GM19239 (cell line): ENCODE data around the gene SYNC.
A peak's percentile ranks its signal among the peaks of the same experiment; 100 is the strongest.
"Not testable (repeated sequence)": the region's sequence is repeated elsewhere in the genome, so short reads cannot be mapped to it uniquely, and the experiment has no call there.

ENCODE experiments used
- DNase-seq: peaks from one replicate; pipeline ENCODE4 v3.0.0; 2011; ENCODE audit warnings: low spot score; ENCODE audit not compliant: insufficient read length
- FAIRE-seq: peaks from 2 replicates; lab custom pipeline; 2011; peaks lifted over from hg19 to GRCh38; lab: Jason Lieb, UNC

SYNC gene

DNA sequence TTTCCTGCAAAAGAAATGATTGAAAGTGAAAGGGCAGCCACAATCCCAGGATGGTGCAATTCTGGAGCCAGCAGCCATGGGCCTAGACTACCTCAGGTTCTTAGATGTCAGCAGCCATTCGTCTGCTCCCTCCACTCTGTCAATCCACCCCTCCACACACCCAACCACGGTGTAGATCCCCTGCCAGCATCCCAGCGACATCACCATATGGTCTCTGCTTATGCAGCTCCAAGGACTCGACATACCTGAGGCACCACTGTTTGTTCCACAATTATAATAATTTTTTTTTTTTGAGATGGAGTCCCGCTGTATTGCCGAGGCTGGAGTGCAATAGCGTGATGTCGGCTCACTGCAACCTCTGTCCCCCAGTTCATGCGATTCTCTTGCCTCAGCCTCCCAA lies 6.5 kb downstream of the SYNC start:
- no peak for DNase-seq
- no peak for FAIRE-seq

DNA sequence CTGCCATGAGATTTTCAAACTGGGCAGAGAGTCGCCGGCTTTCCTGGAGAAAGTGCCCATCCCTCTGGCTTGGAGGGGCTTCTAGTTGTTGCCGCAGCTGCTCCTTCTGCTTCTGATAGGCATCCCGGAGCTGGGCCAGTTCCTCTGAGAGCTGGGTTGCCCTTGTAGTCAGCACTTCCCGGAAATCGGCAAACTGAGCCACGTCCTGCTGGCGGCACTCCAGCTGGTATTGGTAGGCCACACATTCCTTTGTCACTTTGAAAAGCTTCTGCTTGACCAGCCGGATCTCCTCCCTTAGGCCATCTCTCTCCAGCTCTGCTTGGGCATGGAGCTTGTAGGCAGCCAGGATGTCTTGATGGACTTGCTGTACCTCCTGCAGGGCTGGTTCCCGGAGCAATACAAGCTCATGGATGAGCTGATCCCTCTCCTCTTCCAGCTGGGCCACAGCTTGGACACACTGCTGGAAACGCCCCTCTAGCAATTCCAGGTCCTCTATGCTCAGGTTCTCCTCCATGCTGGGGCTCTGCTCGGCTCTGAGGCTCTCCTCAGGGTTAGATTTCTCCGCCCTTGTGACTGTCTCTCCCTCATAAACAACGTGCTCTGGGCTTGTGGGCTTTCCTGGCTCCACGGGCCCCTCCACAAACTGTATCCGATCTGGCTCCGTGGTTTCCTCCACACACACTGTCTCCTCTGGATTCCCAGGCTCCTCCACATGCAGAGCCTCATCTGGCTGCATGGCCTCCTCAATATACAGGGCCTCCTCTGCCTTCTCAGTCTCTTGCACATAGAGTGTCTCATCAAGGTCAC lies 7.3 kb downstream of the SYNC start:
- DNase-seq: no peak
- no peak for FAIRE-seq

DNA sequence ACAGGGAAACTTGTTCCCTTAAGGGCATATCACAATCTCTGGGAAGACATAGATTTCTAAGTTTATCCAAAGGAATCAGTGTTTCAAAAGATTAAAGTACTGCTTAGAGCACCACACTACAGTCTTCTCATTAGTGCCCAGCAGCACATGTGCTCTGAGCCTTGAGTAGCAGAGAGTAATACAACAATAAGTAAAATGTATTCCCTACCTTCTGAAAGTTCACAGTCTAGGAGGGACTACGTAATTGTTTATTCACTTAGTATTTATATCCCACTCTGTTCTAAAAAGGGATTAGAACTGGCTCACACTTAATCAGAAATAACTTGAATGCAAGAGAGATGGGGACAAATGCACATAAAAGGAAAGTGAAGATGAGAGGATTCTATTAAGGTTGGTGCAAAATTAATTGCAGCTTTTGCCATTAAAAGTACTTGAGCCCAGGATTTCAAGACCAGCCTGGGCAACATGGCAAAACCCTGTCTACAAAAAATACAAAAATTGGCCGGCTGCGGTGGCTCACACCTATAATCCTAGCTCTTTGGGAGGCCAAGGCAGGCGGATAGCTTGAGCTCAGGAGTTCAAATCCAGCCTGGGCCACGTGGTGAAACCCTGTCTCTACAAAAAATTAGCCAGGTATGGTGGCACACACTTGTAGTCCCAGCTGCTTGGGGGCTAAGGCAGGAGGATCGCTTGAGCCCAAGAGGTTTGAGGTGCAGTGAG lies 9.0 kb downstream of the SYNC start:
- FAIRE-seq (no peak), DNase-seq (no peak)

DNA sequence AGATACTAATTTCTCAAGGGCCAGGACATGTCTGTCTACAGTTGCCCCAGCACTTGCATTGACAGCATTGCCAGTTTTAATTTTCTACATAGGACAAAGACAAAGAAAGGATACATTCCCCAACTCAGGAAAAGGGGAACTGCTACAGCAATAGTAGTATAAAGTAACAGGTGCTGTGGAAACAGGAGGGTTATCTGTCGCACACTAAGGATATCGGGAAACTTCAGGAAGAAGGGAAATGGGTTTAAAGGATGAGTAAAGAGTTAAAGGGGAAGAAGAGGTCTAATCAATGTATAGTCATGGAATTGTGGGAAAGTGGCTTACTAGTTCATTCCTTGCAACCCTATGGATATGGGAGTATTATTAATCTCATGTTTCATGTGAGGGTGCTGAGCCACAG lies 16.2 kb downstream of the SYNC start:
- FAIRE-seq: no peak
- DNase-seq: no peak

DNA sequence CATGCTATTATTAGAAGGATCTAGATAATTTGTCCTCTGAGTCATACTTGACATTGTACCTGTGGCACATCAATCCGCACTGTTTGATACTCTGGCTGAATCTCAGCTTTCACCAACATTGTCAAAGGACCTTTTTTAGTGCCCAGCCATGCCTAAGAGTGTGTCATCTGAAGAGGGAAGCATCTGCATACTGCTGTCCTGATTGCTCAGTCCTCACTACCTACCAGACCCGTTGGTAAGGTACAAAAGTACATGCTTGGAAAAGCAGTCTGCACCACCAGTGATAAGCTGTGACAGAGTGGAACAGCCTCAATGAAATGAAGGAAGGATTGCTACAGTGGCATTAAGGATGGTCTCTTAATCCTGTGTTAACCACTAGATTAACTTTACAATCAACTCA lies 17.1 kb downstream of the SYNC start:
- FAIRE-seq: no peak

DNA sequence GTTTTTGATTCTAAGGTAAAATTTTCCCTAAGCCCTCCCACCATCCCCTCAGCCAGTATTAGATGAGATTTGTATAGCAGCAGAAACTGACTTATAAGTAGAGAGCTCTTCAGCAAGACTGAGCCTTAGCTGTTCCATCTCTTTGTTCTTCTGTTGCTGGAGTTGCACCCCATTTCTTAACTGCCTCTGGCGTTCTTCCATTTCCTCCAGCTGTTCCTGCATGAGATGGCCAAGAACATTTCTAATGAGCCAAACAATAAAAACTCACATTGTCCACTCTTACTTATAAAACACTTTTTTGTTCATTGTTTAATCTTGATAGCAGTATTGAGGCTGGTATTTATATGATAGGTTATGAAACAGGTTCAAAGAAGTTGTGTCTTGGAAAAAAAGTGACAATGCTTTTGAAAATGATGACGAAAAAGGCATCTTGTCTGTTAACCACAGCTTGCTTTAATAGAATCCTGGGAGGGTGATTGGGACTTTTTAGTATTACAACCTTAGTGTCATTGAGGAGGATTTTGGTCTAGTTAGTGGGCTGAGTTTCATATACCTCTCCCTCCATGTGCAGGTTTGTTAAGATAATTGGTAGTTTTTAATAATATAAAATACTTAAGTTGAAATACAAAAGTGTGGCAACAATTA lies 18.3 kb downstream of the SYNC start:
- DNase-seq: no peak
- no peak for FAIRE-seq

More for the DNA sequence above, 17.1 kb downstream of the SYNC start:
- DNase-seq: no peak

DNA sequence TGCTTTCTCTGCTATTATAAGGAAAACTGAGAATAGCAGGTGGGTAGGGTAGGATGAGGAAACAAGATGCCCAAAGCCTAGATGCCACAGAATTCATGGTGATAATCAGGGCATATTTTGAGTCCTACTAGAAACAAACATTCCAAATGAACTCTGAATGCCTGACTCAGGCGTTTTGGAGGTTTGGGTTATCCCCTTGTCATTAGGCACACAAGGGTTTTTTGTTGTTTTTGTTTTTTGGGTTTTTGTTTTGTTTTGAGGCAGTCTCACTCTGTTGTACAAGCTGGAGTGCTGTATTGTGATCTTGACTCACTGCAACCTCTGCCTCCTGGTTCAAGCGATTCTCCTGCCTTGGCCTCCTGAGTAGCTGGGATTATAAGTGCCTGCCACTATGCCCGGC lies 19.2 kb downstream of the SYNC start:
- DNase-seq (no peak), FAIRE-seq (no peak)

DNA sequence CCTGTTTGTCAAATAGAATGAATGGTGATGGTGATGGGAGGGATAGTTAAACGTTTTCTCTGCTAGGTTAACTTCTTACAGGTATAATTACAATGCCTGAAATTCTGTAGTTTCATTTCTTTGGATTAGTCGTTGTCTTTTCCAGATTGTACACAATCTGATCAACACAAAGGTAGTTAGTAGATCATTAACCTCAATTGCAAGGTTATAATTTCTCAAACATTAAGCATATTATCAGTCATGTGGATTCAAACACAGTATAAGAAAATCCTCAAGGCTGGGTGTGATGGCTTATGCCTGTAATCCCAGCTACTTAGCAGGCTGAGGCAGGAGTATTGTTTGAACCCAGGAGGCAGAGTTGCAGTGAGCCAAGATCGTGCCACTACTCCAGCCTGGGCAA lies 20.6 kb downstream of the SYNC start:
- no peak for DNase-seq
- no peak for FAIRE-seq

DNA sequence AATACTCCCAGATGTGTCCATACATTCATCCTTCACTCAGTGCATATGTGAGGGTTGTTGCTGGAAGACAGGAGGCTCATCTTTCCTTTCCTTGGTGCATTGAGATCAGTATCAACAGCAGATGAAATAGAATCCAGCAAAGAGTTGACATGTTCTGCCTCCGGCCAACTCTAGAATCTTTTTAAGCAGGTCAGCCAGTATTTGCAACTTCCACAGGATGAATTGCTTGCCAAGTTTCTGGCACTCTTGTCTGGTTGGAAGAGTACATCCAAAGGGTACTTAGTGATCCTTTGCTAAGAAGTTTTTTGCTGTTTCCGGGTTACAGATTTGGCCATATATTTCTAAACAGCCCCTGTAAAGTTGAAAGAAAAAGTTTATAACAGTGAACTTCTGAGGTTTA lies 21.1 kb downstream of the SYNC start:
- FAIRE-seq (no peak), DNase-seq (no peak)

DNA sequence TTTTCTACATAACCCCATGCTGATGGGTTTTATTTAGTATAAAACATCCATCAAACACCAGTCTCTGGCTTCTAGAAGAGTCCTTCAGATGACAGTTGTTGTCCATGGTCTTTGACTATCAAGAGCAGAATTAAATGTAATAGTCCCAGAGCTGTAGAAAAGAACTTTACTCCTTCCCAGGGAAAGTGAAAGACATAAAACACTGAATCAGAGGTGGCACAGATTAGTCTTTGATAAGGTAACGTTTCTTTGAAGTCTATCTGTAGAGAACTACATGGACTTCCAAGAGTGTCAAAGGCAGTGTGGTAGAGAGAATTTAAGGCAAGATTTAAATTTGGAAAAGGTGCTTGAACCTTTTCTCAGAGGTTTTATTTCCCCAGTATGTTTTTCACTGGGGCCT lies 21.9 kb downstream of the SYNC start:
- peak; percentile 45 for FAIRE-seq

DNA sequence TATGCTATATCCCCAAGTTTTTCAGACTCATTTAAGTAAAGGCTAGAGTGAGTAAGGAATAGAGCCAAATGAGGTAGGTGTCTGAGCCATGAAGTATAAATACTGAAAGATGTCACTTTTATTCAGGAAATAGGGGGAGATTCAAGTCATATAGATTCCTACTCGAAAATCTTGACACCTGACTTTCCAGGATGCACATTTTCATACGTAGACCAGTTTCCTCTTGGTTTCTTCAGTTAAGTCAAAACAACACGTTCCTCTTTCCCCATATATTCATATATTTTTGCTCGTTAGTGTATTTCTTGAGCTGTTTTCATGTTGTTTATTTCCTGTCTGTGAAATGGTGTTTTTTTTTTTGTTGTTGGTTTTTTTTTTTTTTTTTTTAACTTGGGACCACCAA lies 22.6 kb downstream of the SYNC start:
- DNase-seq, FAIRE-seq: not testable (repeated sequence)

More for the DNA sequence above, 21.9 kb downstream of the SYNC start:
- no peak for DNase-seq

DNA sequence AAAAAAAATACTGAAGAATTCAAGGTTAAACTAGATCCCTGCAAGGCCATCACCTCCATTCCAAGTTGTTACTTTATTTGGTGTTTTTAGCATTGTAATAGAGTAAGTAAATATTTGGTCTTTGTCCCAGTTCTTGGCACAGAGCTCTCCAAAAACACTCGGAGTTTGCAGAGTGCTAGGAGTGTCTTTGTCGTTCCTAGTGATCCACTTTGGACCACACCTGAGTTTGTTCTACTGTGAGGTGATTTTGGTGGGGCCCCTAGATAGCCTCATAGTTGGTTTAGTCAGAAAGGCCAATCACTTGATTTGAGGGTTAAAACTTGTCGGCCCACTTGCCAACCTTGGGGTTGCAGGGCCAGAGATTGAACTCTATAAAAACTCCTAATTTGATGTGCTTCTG lies 25.6 kb downstream of the SYNC start:
- no peak for DNase-seq
- FAIRE-seq: no peak

DNA sequence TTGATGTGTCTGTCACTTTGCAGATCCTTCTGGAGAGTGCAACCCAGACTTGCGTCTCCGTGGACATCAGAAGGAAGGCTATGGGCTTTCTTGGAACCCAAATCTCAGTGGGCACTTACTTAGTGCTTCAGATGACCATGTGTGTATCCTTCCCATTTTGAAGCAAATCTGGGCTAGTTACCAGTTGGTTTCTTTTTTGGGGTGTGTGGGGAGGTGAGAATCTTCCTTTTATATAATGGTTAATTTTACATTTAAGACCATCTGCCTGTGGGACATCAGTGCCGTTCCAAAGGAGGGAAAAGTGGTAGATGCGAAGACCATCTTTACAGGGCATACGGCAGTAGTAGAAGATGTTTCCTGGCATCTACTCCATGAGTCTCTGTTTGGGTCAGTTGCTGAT lies 33.9 kb downstream of the SYNC start:
- not testable (repeated sequence) for FAIRE-seq, DNase-seq

DNA sequence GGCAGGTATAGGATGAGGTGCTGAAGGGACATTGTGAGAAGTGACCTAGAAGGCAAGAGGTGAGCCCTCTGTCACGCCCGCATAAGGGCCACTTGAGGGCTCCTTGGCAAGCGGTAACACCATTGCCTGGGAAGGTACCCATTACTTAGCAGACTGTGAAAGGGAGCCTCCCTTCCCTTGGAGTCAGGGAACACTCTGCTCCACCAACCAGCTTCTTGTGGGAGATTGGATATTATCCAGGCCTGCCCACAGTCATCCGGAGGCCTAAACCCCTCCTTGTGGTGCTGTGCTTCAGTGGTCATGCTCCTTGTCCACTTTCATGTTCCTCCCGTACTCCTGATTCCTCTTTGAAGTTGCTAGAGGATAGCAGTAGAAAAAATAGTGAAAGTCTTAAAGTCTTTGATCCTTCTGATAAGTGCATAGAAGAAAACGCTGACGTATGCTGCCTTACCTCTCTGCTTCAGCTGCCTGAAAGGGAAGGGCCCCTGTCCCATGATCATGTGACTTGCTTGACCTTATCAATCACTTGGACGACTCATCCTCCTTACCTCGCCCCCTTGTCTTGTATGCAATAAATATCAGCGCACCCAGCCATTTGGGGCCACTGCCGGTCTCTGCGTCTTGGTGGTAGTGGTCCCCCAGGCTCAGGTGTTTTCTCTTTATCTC lies 35.5 kb downstream of the SYNC start:
- no peak for DNase-seq
- no peak for FAIRE-seq

DNA sequence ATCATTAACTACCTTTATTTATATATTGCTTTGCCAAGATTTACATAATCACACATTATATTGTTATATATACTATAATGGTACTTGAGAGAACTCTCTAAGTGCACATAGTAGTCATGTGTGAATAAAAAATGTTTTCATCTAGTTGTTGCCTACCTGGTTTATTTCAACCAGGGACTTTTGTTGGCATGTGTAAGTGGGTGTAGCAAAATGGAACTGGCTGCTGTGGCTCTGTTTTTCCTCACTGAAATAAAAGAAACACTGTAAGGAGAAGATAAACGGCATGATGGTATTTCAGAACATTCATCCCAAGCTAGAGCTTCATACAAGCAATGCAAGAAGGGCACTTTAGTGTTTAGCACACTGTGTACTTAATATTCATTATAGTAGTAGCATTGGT lies 36.7 kb downstream of the SYNC start:
- DNase-seq: no peak
- no peak for FAIRE-seq

DNA sequence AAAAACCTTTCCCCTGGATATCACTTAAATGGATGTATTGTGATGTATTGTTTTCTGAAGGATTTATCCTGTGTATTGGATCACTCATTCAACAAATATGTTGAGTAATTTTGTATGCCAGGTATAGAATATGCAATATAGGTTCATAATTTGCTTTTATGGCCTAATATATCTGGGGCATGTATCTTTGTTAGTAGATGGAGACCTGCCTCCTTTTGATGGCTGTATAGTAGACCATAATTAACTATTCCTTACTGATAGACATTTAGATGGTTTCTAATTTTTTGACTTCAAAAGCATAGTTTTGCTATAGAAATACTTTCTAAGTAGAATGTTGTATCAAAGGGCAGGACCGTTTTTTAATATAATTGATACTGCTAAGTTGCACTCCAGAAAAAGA lies 43.0 kb downstream of the SYNC start:
- FAIRE-seq: no peak
- DNase-seq: no peak

DNA sequence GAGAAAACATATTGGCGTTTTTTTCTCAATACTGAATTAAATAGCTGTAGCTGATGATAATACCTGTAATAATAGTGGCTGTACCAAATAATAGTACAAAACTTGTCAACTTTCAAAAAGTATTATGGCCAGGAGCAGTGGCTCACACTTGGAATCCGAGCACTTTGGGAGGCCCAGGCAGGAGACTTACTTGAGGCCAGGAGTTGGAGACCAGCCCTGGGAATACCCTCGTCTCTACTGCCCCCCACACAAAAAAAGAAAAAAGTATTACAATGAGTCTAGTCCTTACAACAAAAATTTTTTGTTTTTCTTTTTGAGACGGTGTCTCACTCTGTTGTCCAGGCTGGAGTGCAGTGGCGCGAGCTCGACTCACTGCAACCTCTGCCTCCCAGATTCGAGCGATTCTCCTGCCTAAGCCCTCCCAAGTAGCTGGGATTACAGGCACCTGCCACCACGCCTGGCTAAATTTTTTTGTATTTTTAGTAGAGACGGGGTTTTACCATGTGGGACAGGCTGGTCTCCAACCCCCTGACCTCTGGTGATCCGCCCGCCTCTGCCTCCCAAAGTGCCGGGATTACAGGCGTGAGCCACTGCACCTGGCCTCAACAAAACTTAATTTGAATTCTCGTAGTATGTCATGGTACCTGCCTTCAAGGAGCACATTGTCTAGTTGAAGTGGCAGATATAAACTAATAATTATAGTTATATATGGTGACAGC lies 50.2 kb downstream of the SYNC start:
- DNase-seq: no peak
- peak; percentile 64 for FAIRE-seq

DNA sequence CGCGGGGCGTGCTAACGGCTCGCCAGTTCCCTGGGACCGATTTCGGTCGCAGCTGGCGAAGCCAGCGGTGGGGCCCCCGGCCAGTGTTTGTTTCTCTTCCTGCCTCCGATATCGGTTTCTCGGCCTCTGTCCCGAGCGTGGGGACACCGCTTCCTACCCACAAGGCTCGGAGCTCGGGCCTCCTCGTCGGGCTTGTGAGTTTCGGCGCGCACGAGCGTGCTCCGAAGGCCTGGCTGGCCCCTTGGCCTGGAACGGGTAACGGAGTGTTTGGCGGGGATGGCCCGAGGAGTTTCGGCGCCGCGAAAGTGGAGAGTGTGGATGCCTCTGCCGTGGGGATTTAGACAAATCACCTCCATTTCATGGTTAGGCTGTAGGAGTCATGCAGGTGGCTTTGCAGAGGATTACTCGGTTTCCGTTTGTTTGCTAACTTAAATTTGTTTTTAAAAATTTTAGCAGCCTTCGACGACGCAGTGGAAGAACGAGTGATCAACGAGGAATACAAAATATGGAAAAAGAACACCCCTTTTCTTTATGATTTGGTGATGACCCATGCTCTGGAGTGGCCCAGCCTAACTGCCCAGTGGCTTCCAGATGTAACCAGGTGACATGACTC lies 51.0 kb downstream of the SYNC start:
- DNase-seq (peak; percentile 19), FAIRE-seq (peak; percentile 57)

DNA sequence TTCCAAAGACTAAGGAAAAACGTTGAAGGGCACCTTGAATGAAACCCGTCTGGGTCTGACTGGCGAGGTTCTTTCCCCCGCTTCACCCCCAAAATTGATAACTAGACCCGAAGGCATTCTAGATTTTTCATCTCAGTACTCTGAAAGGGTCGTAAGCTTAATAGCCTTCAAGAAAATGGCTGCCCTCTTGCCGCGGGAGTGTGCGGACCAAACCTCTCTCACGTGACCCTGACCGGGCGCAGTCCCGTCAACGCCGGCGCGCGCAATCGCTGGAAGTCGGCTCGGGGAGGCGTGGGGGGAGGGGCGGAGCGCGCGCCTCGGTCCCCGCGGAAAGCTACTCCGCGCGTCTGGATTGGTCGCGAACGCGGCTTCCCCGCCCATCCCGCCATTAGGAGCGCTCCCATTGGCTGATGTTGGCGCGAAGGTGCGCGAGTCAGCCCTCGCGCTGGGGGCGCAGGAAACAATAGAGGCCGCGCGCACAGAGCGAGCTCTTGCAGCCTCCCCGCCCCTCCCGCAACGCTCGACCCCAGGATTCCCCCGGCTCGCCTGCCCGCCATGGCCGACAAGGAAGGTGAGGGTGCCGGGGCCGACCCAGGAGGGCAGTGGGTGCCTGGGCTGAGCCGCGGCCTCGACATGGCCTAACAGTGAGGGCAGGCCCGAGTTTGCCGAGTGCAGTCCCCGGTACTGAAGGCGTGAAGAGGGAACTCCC lies 51.7 kb downstream of the SYNC start, which contains the start of gene RBBP4:
Gene RBBP4 (plus strand): TSS at position 457 of the 709 bp plus-strand sequence. CDS start 99 bp downstream, at position 556.
- peak; percentile 81 for DNase-seq
- no peak for FAIRE-seq
